NCI-H526 treated with DMSO at 0.1 percent for 48 hours (cell line): ENCODE measurements around the gene TNIP1.
A peak's percentile ranks its signal among the peaks of the same experiment; 100 is the strongest.

Source experiments
- DNase-seq: peaks from one replicate; lab custom pipeline; 2025; lab: John Stamatoyannopoulos, UW

TNIP1 gene

GRCh38 chr5:151083081-151083676, 2.3 kb upstream of the TNIP1 start:
- no peak for DNase-seq

GRCh38 chr5:151082282-151082902, 1.6 kb upstream of the TNIP1 start:
- DNase-seq: peak; percentile 47

DNA sequence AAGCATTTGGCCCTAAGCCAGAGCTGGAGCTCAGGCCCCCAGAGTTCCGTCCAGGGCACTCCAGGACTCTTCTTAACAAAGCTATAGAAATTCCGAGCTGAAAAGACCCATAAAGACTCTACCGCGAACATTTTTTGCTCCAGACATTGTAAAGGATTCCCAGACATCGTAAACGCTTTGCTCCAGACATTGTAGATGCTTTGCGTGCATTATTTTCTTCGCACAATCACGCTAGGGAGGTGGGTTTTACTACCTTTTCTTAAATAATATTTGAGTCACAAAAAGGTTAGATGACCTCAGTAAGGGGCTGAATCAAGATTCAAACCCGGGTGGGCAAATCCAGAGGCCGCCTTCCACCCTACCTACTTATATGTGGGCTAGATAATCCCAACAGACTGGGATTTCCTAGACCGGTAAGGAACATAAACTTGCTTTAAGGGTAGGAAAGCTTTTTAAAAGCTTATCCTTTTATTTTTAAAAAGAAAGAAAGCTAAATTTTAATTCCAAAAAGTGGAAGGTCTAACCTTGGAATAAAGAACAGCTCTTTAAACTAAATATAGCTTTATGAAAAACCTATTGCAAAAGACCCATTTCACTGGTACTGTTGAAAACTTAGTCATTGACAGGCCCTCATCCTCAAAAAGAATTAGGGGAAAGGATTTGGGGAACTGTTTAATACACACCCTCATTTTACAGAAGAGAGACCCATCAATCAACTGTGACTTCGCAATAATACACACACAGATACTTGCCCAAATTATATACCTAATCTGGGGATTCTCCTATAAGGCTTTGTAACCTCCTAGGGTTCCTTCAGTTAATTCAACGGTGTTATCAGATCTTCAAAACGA, 822 bp upstream of the TNIP1 start:
- DNase-seq: no peak

DNA sequence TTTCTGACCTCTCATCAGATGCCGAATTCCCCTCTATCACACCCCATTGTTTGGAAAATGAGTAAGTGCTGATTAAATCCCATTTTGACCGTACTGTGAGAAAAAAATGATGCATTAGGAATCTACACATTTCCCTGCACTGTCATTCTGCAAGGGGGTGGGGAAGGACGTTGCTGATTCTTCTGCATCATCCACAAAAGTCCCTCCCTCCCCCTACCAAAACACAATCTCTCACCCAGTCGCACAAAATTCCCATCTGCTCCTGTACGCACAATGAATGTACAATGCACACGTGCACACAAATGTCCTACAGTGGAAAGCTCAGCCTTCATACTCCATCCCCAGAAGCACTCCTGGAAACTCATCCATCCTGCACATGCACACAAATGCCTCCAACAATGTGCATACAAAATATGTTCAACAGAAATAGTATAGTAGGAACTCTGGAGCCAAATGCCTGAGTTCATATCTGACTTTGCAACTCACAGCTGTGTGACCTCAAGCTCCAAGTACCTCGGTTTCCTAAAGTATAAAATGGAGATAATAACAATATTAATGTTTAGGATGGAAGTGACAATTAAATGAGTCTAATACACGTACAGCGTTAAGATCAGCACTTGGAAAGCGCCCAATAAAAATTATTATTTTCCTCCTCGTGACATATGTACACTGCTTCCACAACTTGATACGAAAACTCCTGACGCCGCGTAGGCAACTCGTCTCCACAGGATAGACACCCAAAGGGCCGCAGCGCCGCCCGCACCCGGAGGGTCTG, 809 bp downstream of the TNIP1 start:
- DNase-seq: peak; percentile 55

DNA sequence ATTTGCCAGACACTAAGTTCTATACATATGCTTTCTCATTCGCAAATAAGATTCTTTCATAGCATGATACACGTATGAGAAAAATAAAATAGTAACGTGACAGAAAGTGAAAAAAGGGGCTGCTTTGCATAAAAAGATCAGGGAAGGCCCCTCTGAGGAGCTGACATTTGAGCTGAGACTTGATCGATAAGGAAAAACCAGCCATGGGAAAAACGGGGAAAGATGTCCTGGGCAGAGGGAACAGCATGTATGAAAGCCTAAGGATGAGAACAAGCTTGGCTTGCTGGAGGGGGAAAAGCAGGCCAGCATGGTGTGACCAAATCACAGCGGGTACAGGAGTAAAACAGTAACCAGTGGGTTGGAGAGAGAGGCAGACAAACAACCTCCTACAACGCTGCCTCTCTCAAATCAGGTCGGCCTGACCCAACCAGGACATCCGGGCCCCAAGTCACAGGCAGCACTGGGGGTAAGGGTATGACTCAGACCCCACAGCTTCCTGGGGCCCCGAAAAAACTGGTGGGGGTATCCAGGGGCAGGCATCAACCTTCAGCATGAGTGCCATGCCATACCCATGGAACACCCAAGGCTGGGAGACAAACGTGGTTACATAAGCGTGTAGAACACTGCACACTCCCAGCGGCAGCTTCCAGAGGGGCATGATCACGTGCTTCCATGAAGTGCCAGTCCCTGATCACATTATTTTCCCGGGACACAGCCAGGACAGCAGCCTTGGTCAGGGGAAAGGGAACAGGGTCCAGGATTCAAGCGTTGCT, 2.2 kb downstream of the TNIP1 start:
- DNase-seq: no peak

DNA sequence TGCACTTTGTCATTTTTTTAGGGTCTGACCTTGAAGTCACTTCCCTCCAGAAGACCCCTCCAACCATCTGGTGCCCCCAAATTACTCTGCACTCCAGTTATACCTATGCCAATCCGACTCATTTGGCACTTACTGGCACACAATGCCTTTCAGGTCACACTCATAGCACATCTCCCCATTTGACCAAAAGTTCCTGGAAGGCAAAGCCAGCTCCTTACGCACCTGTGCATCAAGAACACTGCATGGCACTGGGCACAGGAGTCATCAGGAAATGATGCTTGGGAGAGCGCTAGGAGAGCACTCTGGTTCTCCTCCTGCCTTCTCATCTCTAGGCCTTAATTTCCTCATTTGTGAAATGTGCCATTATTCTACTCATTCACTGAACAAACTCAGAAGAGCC, 2.9 kb downstream of the TNIP1 start:
- DNase-seq: no peak

GRCh38 chr5:151077419-151077818, 3.4 kb downstream of the TNIP1 start:
- no peak for DNase-seq

DNA sequence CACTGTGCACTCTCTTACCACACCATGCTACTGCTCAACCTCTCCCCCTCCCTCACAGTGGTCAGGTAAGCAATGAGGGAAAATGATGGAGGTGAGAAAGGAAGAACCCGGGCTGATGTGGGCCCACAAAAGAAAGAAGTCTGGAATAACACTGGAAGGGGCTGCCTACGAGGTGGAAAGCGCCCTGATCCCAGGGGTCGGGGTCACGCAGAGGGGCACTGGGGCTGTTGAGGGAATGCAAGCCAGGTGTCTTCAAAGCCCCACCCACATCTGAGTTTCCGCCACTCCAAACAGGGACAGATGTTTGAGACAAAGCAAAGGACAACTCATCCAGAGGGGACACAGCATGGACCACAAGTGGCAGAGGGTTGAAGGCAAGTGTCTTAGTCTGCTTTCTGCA, 4.2 kb downstream of the TNIP1 start:
- DNase-seq: no peak

DNA sequence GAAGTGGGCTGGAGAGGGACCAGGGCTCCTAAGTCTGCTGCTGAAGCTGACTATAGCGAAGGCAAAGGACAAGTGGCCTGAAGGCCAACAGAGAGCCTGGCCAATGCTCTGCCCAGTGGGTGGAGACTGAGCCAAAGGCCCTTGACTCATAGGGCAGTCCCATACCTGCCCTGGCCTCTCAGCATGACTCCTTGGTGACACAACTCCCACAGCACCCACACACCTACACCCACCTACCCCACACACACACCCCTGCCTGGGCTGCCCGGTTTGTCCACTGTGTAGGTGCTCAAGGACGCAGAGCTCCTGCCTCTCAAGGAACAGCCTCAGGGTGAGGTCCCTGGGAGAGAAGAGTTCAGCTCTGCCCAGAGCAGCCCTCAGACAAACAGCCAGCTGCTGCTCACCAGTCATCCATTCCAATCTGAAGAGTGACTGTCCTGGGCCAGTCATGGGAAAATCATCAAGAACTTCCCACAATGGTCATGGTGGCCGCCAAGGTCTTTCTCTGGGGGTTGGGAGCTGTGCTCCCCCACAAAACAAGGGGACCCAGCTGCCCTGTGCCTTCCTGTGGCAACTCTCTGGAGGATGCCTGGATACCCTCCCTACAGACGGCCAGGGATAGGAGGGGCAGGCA, 5.0 kb downstream of the TNIP1 start:
- DNase-seq: no peak

DNA sequence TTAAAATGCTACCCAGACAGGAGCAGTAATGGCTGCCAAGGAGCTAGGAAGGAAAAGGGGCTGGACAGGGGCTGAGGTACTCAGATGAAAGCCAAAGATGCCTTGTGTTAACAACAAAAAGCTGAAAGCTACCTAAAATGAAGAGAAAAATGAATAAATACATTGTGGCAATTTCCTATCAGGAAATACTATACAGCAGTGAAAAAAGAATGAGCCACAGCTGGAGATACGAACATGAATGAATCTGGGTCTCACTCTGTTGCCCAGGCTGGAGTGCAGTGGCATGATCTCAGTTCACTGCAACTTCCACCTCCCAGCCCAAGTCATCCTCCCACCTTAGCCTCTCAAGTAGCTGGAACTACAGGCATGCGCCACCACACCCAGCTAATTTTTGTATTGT, 6.3 kb downstream of the TNIP1 start:
- DNase-seq: no peak

DNA sequence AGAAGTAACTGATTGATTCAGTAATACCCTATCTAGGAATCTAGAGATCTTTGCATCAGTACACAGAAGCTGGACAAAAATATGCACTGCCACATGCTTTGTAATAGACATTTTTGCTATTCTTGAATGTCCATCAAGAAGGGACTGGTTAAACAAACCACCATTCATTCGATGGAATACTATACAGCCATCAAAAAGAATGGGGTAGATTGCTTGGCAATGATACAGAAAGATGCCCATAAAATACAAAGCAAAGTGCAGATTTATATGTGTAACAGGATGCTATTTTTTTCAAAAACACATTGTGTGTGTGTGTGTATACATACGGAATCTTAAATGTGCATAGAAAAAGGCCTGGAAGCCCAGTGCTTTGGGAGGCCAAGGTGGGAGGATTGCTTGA, 7.6 kb downstream of the TNIP1 start:
- no peak for DNase-seq

- no peak for DNase-seq
Measured at GRCh38 chr5:151072630-151073025, 8.2 kb downstream of the TNIP1 start.

DNA sequence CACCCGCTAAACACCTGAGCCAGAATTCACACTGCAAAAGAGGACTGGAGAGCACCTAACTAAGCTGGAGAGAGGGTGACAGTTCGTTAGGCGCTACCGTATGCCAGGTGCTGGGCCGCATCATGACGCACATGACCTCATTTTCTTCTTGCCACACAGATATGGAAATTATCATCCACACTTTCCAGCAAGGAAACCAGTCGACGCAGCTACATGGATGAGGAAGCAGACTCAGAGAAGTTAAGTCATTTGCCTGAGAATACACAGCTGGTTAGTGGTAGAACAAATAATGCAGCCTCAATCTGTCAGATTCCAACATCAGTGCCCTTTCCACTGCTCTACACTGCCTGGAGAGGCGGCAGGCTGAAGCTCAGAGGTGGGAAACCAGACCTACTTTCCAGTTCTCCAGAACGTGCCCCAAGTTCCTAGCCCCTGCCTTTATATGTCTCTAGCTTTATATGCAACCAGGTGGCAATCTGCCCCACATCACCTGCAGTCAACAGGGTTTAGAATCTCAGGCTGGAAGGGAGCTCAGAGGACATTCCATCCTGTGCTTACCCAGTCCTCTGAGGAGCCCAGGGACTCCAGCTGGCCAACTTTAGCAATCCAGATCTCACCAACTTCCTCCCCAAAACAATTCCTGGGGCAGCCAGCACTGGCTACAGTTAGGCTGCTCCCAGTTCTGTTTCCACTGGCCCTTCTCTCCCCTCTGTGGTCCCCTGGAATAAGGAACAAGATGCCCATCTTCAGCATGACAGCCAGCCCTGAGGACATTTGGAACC, 8.8 kb downstream of the TNIP1 start:
- DNase-seq: peak; percentile 42

GRCh38 chr5:151071021-151071420, 9.8 kb downstream of the TNIP1 start:
- no peak for DNase-seq

DNA sequence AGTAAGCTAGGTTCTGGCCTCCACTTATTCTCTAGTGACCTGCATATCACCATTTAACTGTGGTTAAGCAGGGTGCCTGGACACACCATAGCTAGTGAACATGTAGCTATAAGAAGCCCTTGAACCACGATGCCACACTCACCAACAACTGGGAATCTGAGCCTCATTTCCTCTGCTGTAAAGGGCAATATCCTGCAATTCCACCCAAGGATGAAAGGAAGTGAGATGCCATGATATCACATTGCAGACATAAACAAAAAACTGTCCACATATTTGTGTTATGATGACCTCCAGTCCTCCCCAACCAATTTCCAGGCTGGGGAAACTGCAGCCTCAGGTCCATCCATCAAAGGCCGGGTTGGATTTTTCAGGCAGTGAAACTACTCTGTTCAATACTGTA, 10.4 kb downstream of the TNIP1 start:
- DNase-seq: no peak

DNA sequence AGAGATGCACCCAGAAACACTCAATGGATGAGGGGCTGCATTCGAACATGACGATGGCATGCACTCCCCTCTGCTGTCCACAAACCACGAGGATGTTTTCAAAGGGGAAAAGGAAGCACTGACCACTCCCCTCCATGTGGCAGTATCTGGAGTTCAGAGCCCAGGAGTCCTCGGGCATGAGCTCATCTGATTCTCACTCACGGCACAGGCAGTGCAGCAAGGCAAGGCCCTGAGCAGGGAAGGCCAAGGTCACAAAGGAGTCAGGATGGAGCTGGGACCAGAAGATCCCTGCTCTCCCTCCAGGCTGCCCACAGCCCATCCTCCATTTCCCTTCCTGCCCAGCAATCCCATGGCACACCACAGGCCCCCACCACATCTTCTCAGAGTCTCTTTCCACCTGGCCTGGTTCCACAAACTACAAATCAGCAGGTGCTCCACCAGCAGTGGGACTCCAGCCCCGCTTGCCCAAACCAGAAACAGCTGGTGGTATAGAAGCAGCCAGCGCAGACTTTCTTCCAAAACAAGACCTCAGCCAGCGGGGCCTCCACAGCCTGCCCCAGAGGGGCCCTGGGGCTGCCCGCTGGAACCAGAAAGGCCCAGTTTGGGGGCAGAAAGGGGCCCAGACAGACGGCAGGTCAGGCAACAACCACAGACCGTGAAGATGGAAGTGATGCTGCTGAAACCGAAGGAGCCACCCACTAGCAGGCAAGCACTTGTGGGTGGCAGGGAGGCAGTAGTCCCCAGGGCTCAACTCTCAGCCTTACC, 12.2 kb downstream of the TNIP1 start:
- DNase-seq: no peak

GRCh38 chr5:151067632-151068432, 13.0 kb downstream of the TNIP1 start:
- no peak for DNase-seq

- DNase-seq: no peak
Measured at GRCh38 chr5:151066920-151067319, 13.9 kb downstream of the TNIP1 start.

DNA sequence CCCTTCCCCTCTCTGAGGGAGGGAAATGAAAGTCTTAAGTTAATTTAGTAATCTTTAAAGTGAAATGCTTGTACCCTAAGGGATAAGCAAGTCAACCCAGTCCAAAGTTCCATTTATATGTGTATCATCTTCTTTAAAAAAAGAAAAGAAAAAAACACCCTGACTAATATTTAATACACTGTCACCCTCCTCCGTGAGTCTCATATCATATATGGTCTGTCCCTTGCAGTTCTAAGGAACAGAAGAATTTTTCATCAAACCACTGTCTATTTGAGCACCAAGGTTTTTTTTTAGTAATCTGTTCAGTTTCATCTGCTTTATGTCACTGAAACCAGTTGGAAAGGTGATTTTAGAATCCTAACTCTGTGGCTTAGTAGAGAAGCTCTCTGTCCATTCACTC, 15.2 kb downstream of the TNIP1 start:
- no peak for DNase-seq
